C4-2B (cell line): Measurements from ENCODE around the gene KRTAP4-5.
"Not testable (repeated sequence)": the region's sequence is repeated elsewhere in the genome, so short reads cannot be mapped to it uniquely, and the experiment has no call there.

Experiments
- H3K27ac ChIP-seq: fragments of 450-650 bp; 2 replicates; pipeline ENCODE4 v1.5.1; 2017
- CTCF ChIP-seq: fragments of 450-650 bp; conservative IDR thresholded peaks from 2 replicates; pipeline ENCODE4 v1.5.1; 2017; ENCODE audit warnings: mild to moderate bottlenecking
- ZFX ChIP-seq: fragments of 450-650 bp; IDR thresholded peaks from 2 replicates; pipeline ENCODE4 v1.6.1; 2017

Gene KRTAP4-5

GRCh38 chr17:41107941-41108450, 41.6 kb downstream of the KRTAP4-5 start:
- TF ChIP-seq CTCF (no peak), ZFX (no peak)
- no peak overlapping the region for H3K27ac ChIP-seq

GRCh38 chr17:41105347-41105746, 44.3 kb downstream of the KRTAP4-5 start, which contains the start of gene KRTAP4-9:
Gene KRTAP4-9 (plus strand): TSS chr17:41105389. CDS start chr17:41105389, 0 bp downstream.
- not testable (repeated sequence) for H3K27ac ChIP-seq

- not testable (repeated sequence) for H3K27ac ChIP-seq
Measured at GRCh38 chr17:41104386-41105038, 45.1 kb downstream of the KRTAP4-5 start.

- H3K27ac ChIP-seq, result no peak overlapping the region
Measured at GRCh38 chr17:41103896-41104295, 45.7 kb downstream of the KRTAP4-5 start.

GRCh38 chr17:41101586-41102259, 47.9 kb downstream of the KRTAP4-5 start, which contains the start of gene KRTAP4-16:
Gene KRTAP4-16 (minus strand): TSS chr17:41102209. CDS start chr17:41102209, 0 bp downstream.
- H3K27ac ChIP-seq, result no peak within 1 kb of the TSS
- no peak for TF ChIP-seq CTCF
- no peak for TF ChIP-seq ZFX

More at GRCh38 chr17:41103896-41104295, 45.7 kb downstream of the KRTAP4-5 start:
- TF ChIP-seq CTCF, result no peak

- not testable (repeated sequence) for H3K27ac ChIP-seq
Measured at GRCh38 chr17:41099682-41100480, 49.7 kb downstream of the KRTAP4-5 start.
